OCI-LY1 (cell line): Measurements from ENCODE around the gene ICE2.

Experiments used
- H2AFZ ChIP-seq: fragments of 200-600 bp; sonication (generic), shearing (Covaris generic); 2 replicates; pipeline ENCODE4 v1.6.0; 2014; ENCODE audit warnings: antibody characterized with exemption, mild to moderate bottlenecking, low read length
- H3F3A ChIP-seq: fragments of 200-600 bp; sonication (generic), shearing (Covaris generic); 2 replicates; pipeline ENCODE4 v1.6.0; 2014; ENCODE audit warnings: mild to moderate bottlenecking, antibody characterized with exemption, low read length, moderate library complexity; ENCODE audit not compliant: insufficient read depth
- H3K27ac ChIP-seq: fragments of 200-600 bp; sonication (generic); 2 replicates; pipeline ENCODE4 v1.5.1; 2014; ENCODE audit warnings: low read length, mixed run types, mild to moderate bottlenecking, low read depth; ENCODE audit not compliant: poor library complexity, severe bottlenecking
- H3K27me3 ChIP-seq: fragments of 200-600 bp; sonication (generic); 2 replicates; pipeline ENCODE4 v1.6.0; 2014; ENCODE audit warnings: antibody characterized with exemption, mild to moderate bottlenecking, low read length, moderate library complexity; ENCODE audit not compliant: insufficient read depth
- H3K36me3 ChIP-seq: fragments of 200-600 bp; sonication (generic); 2 replicates; pipeline ENCODE4 v1.6.1; 2014; ENCODE audit warnings: mild to moderate bottlenecking, antibody characterized with exemption, low read length, moderate library complexity, mixed read lengths; ENCODE audit not compliant: insufficient read depth
- H3K4me1 ChIP-seq: fragments of 200-600 bp; sonication (generic); 2 replicates; pipeline ENCODE4 v1.5.1; 2014; ENCODE audit warnings: mild to moderate bottlenecking, low read length, moderate library complexity; ENCODE audit not compliant: insufficient read depth, severe bottlenecking
- H3K4me2 ChIP-seq: fragments of 200-600 bp; sonication (generic), shearing (Covaris generic); 2 replicates; pipeline ENCODE4 v1.6.1; 2014; ENCODE audit warnings: low read length
- H3K4me3 ChIP-seq: fragments of 200-600 bp; sonication (generic); 2 replicates; pipeline ENCODE4 v1.5.1; 2014; ENCODE audit warnings: low read length, low read depth, mild to moderate bottlenecking, mixed read lengths; ENCODE audit not compliant: poor library complexity, severe bottlenecking
- H3K79me2 ChIP-seq: fragments of 200-600 bp; shearing (Covaris generic); 2 replicates; pipeline ENCODE4 v1.6.1; 2016; ENCODE audit warnings: mixed run types, low read length, mixed read lengths; ENCODE audit not compliant: insufficient read depth
- H3K9ac ChIP-seq: fragments of 200-600 bp; sonication (generic), shearing (Covaris generic); 2 replicates; pipeline ENCODE4 v1.6.1; 2014; ENCODE audit warnings: mild to moderate bottlenecking, low read length, mixed read lengths
- H3K9me2 ChIP-seq: fragments of 200-600 bp; sonication (generic), shearing (Covaris generic); 2 replicates; pipeline ENCODE4 v1.6.1; 2014; ENCODE audit warnings: low read depth, mild to moderate bottlenecking, low read length, mixed read lengths
- H3K9me3 ChIP-seq: fragments of 200-600 bp; shearing (Covaris generic); 2 replicates; pipeline ENCODE4 v1.6.1; 2014; ENCODE audit warnings: low read length, mixed read lengths
- H4K20me1 ChIP-seq: fragments of 200-600 bp; sonication (generic), shearing (Covaris generic); 2 replicates; pipeline ENCODE4 v1.6.0; 2016; ENCODE audit warnings: mild to moderate bottlenecking, low read length; ENCODE audit not compliant: insufficient read depth
- EZH2 ChIP-seq: fragments of 200-600 bp; sonication (generic), shearing (Covaris generic); IDR thresholded peaks from 2 replicates; pipeline ENCODE4 v1.8.0; 2017; ENCODE audit warnings: borderline replicate concordance, mixed run types, mild to moderate bottlenecking, antibody characterized with exemption, low read length, moderate library complexity, mixed read lengths
- TF ChIP-seq, protein P1 (sequence below): fragments of 200-600 bp; sonication (generic), shearing (Covaris generic); IDR thresholded peaks from 2 replicates; pipeline ENCODE4 v1.5.1; 2017; ENCODE audit warnings: mild to moderate bottlenecking, antibody characterized with exemption, low read length, moderate library complexity, mixed read lengths

The ICE2 gene

DNA sequence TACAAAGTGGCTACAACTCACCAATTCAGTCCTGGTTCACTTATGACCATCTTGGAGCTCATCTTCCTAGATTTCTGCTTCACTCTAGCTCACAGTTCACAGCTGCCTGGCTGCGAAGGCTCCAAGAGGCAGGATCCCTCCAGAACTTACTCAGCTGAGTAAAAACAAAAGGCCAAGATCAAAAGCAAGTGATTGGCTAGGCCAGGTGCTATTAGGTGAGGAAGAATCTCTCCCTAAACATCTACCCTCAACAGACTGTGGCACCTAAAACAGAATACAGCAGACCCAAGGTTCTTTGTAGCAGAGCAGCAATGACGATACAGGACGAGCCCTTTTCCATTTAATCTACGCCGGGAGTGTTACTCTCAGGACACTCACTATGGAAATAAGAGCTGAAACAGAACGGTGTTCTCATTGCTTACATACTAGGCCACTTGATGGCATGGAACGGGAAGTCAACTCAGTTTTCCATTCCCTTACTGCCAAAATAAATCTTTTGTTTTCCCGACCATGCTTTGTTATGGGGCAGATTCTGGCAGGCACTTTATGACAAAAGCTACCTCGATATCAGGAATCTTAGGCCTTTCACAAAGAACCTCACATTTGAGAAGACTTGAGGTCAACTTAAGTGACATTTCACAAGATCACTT, 901 bp downstream of the ICE2 start:
- Histone ChIP-seq H3K4me3 (peak overlapping the region; percentile 91), H3K9me3 (no peaks in the 10 kb centered on the region), H3K27me3 (no peaks in the 10 kb centered on the region), H2AFZ (0 out of 2 replicates have a peak overlapping the region, but pooled peaks have one; percentile 21), H3K9me2 (no peaks in the 10 kb centered on the region), H3K4me1 (peaks cover 32% of the 10 kb centered on the region), H3K4me2 (peak overlapping the region; percentile 80), H4K20me1 (no peaks in the 10 kb centered on the region), H3K9ac (peak overlapping the region; percentile 97), H3K79me2 (peaks cover 19% of the 10 kb centered on the region), H3K27ac (peak overlapping the region; percentile 62), H3F3A (no peaks in the 10 kb centered on the region), H3K36me3 (peaks cover 36% of the 10 kb centered on the region)
- no peak for TF ChIP-seq EZH2
- TF ChIP-seq, protein P1, sequence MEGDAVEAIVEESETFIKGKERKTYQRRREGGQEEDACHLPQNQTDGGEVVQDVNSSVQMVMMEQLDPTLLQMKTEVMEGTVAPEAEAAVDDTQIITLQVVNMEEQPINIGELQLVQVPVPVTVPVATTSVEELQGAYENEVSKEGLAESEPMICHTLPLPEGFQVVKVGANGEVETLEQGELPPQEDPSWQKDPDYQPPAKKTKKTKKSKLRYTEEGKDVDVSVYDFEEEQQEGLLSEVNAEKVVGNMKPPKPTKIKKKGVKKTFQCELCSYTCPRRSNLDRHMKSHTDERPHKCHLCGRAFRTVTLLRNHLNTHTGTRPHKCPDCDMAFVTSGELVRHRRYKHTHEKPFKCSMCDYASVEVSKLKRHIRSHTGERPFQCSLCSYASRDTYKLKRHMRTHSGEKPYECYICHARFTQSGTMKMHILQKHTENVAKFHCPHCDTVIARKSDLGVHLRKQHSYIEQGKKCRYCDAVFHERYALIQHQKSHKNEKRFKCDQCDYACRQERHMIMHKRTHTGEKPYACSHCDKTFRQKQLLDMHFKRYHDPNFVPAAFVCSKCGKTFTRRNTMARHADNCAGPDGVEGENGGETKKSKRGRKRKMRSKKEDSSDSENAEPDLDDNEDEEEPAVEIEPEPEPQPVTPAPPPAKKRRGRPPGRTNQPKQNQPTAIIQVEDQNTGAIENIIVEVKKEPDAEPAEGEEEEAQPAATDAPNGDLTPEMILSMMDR, result no peak

DNA sequence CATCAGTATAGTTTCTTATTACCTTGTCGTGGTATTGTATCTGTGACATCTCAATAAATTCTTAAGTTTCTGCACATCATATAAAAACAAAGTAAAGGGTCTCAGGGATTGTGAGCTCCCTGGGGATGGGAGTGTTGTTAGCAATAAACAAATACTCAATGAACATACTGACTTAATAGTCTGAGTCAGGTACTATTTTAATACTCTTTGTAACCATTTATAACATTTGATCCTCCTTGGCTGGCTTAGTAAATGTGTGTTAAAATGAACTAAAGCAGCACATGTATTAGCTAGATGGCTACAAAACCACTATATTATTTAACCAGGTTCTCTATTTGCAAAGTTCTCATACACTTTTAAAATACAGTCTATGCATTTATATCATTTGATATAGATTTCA, 1.8 kb downstream of the ICE2 start:
- no peaks in the 10 kb centered on the region for H3K27me3 ChIP-seq
- no peaks in the 10 kb centered on the region for H3F3A ChIP-seq
- H3K9me2 ChIP-seq, result no peaks in the 10 kb centered on the region
- peaks cover 38% of the 10 kb centered on the region for H3K4me1 ChIP-seq
- peaks cover 20% of the 10 kb centered on the region for H3K79me2 ChIP-seq
- no peak for TF ChIP-seq EZH2
- TF ChIP-seq, protein P1, result no peak
- peak overlapping the region; percentile 91 for H3K4me3 ChIP-seq
- H3K4me2 ChIP-seq, result peak overlapping the region; percentile 80
- H3K27ac ChIP-seq, result no peak overlapping the region
- peaks cover 43% of the 10 kb centered on the region for H3K36me3 ChIP-seq
- no peaks in the 10 kb centered on the region for H3K9me3 ChIP-seq
- H4K20me1 ChIP-seq, result no peaks in the 10 kb centered on the region
- no peak overlapping the region for H2AFZ ChIP-seq
- peak overlapping the region; percentile 97; the same call in 1 of the 2 replicates for H3K9ac ChIP-seq

DNA sequence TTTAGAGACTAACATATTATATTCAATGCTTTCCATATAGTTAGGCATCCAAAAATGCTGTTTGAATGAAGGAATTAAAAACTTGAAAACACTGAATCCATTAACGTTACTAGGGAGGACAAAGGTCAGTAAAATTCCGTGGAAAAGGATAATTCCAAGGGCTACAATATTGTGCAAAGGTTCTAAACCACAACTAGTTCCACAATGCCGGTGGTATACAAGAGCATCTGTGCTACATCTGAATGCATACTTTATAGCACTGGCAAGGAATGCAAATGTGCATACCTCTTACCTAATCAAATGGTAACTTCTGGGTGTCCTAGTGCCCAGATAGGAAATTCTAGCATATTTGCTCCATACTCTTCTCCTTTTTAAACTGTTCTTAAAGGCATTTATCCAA, 2.2 kb downstream of the ICE2 start:
- Histone ChIP-seq H3F3A (no peaks in the 10 kb centered on the region), H3K27ac (no peak overlapping the region), H3K9me3 (no peaks in the 10 kb centered on the region), H3K36me3 (peaks cover 43% of the 10 kb centered on the region), H3K9ac (no peak overlapping the region; the same call in 1 of the 2 replicates), H3K27me3 (no peaks in the 10 kb centered on the region), H2AFZ (no peak overlapping the region), H3K79me2 (peaks cover 23% of the 10 kb centered on the region), H3K4me3 (peak overlapping the region; percentile 91), H3K4me1 (peaks cover 43% of the 10 kb centered on the region), H3K4me2 (peak overlapping the region; percentile 80), H4K20me1 (no peaks in the 10 kb centered on the region), H3K9me2 (no peaks in the 10 kb centered on the region)
- TF ChIP-seq, protein P1, result no peak
- no peak for TF ChIP-seq EZH2
